Lower leg skin (tissue), 3 donors: ENCODE measurements around the gene PTPN13.

Experiments
- CTCF ChIP-seq, 3 donors: fragments of 450-650 bp; IDR thresholded peaks; one replicate each; pipeline ENCODE4 v1.5.1; 2016; ENCODE audit warnings: antibody characterized with exemption in 3 of 3, mild to moderate bottlenecking in 3 of 3, moderate library complexity in 2 of 3
- POLR2A ChIP-seq, 2 donors: fragments of 450-650 bp; IDR thresholded peaks; one replicate each; pipeline ENCODE4 v1.6.1; 2016 to 2017; ENCODE audit warnings: antibody characterized with exemption in 2 of 2, mild to moderate bottlenecking in 1 of 2, moderate library complexity in 1 of 2

DNA sequence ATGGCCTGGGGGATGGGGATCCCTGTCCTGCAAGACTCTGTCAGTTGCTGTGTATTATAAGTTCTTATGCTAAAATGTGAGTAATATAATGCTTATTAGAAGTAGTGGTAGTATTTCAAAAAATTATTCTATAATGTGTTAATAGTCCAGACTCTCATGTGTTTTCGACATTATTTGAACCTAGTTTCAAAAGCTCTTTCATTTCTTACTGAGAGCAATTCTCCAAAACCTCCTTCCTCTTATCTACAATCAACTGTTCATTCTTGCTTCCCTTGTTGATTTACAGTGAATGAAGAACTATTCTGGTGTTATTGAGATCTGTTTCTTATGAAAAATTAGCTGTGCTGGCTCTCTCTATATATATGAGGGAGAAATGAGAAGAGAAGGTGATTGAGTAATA is 32.9 kb upstream of the PTPN13 start:
- TF ChIP-seq CTCF (IDR thresholded peaks at IDR 0.05) (no peak), POLR2A (IDR thresholded peaks at IDR 0.05) (no peak)
